GM21619 (cell line): ENCODE data around the gene PLEKHG4B.

Experiments
- ATAC-seq: cut with Tn5 transposase; IDR thresholded peaks from one replicate; pipeline ENCODE4 v1.9.1; 2021; ENCODE audit not compliant: unreplicated experiment

PLEKHG4B gene

GRCh38 chr5:128446-128845, 36.5 kb downstream of the PLEKHG4B start:
- ATAC-seq: no peak

- ATAC-seq: no peak
Measured at GRCh38 chr5:129148-129547, 37.2 kb downstream of the PLEKHG4B start.

- no peak for ATAC-seq
Measured at GRCh38 chr5:129820-130219, 37.9 kb downstream of the PLEKHG4B start.

- no peak for ATAC-seq
Measured at GRCh38 chr5:130601-131131, 38.7 kb downstream of the PLEKHG4B start.

GRCh38 chr5:136901-137300, 44.9 kb downstream of the PLEKHG4B start:
- no peak for ATAC-seq

- ATAC-seq: no peak
Measured at GRCh38 chr5:137741-138140, 45.8 kb downstream of the PLEKHG4B start.

- no peak for ATAC-seq
Measured at GRCh38 chr5:138936-139335, 47.0 kb downstream of the PLEKHG4B start.

- ATAC-seq: no peak
Measured at GRCh38 chr5:139579-140442, 47.8 kb downstream of the PLEKHG4B start.

- no peak for ATAC-seq
Measured at GRCh38 chr5:140443-140829, 48.5 kb downstream of the PLEKHG4B start.

GRCh38 chr5:141211-141610, 49.2 kb downstream of the PLEKHG4B start:
- ATAC-seq: no peak

- ATAC-seq: no peak
Measured at GRCh38 chr5:141761-142160, 49.8 kb downstream of the PLEKHG4B start.

GRCh38 chr5:142246-142810, 50.4 kb downstream of the PLEKHG4B start:
- no peak for ATAC-seq

GRCh38 chr5:143041-143440, 51.1 kb downstream of the PLEKHG4B start:
- ATAC-seq: no peak

GRCh38 chr5:144941-145340, 53.0 kb downstream of the PLEKHG4B start:
- ATAC-seq: no peak

- no peak for ATAC-seq
Measured at GRCh38 chr5:145585-146323, 53.8 kb downstream of the PLEKHG4B start.

GRCh38 chr5:147751-148150, 55.8 kb downstream of the PLEKHG4B start:
- ATAC-seq: no peak

GRCh38 chr5:149745-150485, 57.9 kb downstream of the PLEKHG4B start:
- no peak for ATAC-seq

- ATAC-seq: no peak
Measured at GRCh38 chr5:150746-151145, 58.8 kb downstream of the PLEKHG4B start.

GRCh38 chr5:152077-152476, 60.1 kb downstream of the PLEKHG4B start:
- no peak for ATAC-seq

GRCh38 chr5:153256-153655, 61.3 kb downstream of the PLEKHG4B start:
- no peak for ATAC-seq

GRCh38 chr5:154236-154635, 62.3 kb downstream of the PLEKHG4B start:
- no peak for ATAC-seq
